ENCODE data around the gene LHB.
"Not testable (repeated sequence)": the region's sequence is repeated elsewhere in the genome, so short reads cannot be mapped to it uniquely, and the experiment has no call there.

DNA sequence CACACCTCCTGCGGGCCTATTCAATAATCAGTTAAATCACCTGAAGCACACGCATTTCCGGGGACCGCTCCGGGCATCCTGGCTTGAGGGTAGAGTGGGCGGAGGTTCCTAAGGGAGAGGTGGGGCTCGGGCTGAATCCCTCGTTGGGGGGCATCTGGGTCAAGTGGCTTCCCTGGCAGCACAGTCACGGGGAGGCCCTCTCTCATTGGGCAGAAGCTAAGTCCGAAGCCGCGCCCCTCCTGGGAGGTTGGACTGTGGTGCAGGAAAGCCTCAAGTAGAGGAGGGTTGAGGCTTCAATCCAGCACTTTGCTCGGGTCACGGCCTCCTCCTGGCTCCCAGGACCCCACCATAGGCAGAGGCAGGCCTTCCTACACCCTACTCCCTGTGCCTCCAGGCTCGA, 26.7 kb upstream of the LHB start, which contains the start of gene CGB5:
- not testable (repeated sequence) for TF ChIP-seq POLR2AphosphoS5 (IDR thresholded peaks at IDR 0.05; ENCODE audit: low read depth); GABPA (IDR thresholded peaks at IDR 0.05; ENCODE audit: low read depth); SPI1 (IDR thresholded peaks at IDR 0.05; ENCODE audit: borderline replicate concordance, low read depth)
- TF ChIP-seq, protein P1, sequence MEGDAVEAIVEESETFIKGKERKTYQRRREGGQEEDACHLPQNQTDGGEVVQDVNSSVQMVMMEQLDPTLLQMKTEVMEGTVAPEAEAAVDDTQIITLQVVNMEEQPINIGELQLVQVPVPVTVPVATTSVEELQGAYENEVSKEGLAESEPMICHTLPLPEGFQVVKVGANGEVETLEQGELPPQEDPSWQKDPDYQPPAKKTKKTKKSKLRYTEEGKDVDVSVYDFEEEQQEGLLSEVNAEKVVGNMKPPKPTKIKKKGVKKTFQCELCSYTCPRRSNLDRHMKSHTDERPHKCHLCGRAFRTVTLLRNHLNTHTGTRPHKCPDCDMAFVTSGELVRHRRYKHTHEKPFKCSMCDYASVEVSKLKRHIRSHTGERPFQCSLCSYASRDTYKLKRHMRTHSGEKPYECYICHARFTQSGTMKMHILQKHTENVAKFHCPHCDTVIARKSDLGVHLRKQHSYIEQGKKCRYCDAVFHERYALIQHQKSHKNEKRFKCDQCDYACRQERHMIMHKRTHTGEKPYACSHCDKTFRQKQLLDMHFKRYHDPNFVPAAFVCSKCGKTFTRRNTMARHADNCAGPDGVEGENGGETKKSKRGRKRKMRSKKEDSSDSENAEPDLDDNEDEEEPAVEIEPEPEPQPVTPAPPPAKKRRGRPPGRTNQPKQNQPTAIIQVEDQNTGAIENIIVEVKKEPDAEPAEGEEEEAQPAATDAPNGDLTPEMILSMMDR (IDR thresholded peaks at IDR 0.05; ENCODE audit: insufficient read depth, low read length), result not testable (repeated sequence)
- TF ChIP-seq, protein P2, sequence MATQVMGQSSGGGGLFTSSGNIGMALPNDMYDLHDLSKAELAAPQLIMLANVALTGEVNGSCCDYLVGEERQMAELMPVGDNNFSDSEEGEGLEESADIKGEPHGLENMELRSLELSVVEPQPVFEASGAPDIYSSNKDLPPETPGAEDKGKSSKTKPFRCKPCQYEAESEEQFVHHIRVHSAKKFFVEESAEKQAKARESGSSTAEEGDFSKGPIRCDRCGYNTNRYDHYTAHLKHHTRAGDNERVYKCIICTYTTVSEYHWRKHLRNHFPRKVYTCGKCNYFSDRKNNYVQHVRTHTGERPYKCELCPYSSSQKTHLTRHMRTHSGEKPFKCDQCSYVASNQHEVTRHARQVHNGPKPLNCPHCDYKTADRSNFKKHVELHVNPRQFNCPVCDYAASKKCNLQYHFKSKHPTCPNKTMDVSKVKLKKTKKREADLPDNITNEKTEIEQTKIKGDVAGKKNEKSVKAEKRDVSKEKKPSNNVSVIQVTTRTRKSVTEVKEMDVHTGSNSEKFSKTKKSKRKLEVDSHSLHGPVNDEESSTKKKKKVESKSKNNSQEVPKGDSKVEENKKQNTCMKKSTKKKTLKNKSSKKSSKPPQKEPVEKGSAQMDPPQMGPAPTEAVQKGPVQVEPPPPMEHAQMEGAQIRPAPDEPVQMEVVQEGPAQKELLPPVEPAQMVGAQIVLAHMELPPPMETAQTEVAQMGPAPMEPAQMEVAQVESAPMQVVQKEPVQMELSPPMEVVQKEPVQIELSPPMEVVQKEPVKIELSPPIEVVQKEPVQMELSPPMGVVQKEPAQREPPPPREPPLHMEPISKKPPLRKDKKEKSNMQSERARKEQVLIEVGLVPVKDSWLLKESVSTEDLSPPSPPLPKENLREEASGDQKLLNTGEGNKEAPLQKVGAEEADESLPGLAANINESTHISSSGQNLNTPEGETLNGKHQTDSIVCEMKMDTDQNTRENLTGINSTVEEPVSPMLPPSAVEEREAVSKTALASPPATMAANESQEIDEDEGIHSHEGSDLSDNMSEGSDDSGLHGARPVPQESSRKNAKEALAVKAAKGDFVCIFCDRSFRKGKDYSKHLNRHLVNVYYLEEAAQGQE (IDR thresholded peaks at IDR 0.05; ENCODE audit: insufficient replicate concordance, low read depth), result not testable (repeated sequence)
